SKM-1 treated with dmso at 0.1 percent for 144 hours (cell line): ENCODE data around the gene DMD.

ENCODE experiments used
- DNase-seq: peaks from one replicate; lab custom pipeline; 2025; ENCODE audit not compliant: unreplicated experiment; lab: John Stamatoyannopoulos, UW

The DMD gene

DNA sequence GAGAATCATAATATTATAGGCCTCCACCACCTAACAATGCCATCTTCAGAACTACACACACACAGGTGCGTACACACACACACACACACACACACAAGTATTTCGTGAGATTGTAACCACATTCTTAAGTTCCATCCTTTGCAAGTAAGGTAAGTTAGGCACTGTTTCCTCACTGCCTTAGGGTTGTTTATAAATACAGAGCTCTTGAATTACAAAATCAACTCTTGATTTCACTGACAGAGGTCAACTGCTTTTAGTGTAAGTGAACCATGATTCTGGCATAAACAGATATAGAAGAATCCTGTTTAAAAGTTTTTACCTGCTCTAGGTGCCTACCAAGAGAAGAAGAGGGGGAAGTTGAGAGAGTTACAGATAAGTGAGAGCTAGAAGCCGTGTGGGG lies 166.1 kb downstream of the DMD start:
- no peak for DNase-seq

DNA sequence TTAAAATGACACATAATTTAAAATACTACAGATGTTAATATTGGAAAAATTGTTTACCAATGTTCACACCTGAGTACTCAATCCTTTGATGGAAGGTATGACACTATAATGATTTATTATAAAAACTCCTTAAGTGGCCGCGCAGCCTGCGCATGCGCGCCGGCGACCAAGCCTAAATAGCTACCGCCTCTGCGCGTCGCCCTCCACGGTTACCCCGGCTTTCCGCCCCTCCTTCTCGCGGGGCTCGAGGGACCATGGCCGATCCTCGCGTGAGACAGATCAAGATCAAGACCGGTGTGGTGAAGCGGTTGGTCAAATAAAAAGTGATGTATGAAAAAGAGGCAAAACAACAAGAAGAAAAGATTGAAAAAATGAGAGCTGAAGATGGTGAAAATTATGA lies 170.2 kb downstream of the DMD start:
- no peak for DNase-seq

DNA sequence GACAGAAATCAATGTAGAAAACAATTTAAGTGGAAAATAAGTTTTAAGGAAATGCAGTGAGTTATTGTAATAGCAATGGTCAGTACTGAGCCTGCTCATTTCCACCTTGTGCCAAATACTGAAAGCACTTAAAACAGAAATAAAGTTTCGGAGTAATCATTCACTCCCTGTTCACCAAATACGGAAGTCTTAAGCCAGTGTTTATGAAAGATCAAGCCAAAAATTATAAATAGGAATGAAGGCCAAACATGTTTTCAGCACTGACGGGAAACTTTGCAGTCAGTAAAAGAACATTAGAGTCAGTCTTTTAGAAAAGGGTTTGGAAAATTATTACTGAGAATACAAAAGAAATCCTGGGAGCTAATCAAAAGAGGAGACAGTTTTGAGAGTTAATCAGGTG lies 178.6 kb downstream of the DMD start:
- no peak for DNase-seq

DNA sequence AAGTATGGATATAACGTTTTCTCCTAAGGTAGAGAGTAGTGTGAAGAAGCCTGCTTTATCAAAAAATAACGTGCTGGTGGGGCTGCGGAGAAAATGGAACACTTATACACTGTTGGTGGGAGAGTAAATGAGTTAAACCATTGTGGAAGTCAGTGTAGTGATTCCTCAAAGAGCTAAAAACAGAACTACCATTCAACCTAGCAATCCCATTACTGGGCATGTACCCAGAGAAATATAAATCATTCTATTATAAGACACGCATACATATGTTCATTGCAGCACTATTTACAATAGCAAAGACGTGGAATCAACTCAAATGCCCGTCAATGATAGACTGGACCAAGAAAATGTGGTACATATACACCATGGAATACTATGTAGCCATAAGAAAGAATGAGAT lies 196.4 kb downstream of the DMD start:
- DNase-seq = no peak

DNA sequence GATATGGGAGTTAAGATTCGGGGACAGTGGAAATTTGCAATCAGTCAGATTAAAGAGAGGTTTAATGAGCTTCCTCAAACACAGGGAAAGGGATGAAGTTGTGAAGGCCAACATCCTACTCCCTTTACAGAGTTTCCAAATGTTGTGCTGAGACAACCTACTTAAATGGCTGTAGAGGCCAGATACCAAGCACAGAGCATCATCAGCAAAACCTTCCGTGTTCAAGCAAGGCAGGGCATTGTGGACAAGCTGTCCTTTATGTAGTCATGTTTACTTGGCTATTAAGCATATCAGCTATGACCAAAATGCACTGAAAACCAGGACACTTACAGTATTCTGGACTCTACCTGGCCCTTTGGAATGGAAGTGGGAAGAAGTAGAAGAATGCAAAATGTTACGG lies 197.3 kb downstream of the DMD start:
- no peak for DNase-seq

DNA sequence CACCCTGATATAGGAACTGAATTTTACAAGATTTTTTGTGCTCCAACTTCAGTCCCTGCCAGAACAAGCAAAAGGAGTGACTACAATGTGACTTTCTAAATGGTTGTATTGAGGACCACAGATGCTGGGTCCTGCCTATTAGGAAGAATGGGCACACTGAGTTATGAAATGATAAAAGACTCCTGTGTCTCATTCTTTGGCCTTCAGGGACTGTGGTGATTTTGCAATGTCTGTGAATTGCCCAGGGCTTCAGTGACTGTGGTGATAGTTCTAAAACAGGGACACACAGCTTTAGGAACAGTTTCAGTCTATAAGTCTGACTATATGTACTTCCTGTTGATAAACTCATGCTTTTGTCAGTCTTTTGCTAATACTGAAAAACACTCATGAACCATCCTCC lies 210.2 kb downstream of the DMD start:
- DNase-seq = no peak

DNA sequence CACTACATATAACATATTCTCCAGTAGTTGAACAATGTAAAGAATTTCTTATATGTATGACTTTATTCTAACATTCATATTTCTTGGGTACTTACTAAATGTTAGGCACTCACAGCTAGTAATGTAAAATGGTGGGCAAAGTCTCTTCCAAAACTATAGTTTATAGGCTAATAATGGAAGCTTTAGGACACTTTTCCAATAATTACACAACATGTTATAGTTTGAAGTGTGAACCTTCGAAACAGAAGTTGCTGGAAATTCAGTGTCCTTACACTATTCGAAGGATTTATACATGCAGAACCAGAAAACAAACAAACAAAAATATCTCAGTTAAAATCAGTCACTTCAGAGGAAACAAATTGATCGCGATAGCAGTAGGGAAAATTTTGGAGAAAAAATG lies 212.6 kb downstream of the DMD start:
- DNase-seq = no peak

DNA sequence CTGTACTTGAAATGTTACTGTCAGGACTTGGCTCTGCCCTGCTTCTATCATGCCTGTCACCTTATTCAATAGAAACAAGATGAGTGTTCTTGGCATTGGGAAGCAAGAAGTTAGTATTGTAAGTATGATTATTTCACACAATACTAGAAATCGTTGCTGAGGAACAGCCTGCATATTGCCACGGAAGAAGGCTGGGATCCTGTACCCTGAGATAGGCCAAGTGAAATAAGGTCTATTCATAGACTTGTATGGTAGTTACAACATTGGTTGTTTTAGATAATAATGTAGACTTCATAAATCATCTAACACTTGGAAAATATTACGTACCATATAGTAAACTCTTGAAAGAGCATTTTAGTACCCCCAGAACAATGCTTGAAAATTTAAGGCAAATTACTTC lies 215.9 kb downstream of the DMD start:
- DNase-seq = no peak

DNA sequence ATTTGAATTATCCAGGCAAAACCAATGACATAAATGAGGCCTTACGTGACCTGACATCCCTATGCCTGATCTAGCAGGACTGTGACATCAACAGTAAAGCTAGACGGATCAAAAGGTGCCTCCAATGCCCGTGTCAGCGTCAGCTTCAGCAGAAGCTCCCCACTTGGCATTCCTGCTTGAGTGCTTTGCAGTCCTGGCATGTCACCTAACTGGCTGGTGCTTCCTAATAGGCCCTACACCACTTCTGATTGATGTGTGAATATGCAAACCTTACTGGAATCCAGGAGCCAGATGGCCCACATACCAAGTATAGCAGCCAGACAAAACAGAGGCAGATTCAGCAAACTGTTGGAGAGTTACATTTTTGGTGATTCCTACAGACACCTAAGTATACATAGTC lies 224.2 kb downstream of the DMD start:
- DNase-seq = no peak

DNA sequence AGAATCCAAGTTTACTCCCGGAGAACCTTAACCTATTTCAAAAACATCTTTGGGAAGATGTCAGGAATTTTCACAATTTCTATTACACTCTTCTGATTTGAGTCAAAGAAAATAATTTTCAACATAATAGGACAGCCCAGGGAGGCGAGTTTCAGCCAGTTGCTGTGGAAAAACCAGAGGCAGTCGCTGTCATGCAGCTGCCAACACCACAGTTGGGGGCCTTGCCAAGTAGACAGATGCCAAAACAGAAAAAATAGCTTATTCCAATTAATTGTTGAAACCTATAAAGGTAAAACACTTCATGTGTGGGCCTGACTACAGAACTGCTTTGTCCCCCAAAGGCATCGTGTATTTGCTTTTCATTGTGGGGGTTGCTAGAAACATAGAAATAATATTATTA lies 225.8 kb downstream of the DMD start:
- DNase-seq = no peak

DNA sequence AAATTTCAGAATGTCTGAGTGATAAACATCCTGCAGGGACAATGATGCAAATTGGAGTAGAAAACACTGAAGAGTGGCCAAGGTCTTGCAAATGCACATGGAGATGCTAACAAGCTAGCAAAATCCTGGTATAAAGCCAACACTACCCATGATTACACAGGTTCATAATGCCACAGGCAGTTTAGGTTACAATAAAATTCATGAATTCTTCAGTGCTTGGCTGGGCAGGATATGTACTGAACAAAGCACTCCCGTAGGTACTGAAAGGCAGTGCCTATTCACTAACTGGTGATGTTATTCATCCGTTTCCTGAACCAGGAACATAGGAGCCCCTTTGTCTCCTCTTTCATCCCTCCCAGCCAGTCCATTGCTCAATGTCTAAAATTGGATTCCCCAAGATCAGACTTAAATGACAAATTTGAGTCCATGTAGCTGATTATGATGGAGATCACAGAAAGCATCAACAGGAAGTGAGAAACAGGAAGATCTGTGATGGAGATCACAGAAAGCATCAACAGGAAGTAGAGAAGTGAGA lies 244.5 kb downstream of the DMD start:
- DNase-seq = no peak

DNA sequence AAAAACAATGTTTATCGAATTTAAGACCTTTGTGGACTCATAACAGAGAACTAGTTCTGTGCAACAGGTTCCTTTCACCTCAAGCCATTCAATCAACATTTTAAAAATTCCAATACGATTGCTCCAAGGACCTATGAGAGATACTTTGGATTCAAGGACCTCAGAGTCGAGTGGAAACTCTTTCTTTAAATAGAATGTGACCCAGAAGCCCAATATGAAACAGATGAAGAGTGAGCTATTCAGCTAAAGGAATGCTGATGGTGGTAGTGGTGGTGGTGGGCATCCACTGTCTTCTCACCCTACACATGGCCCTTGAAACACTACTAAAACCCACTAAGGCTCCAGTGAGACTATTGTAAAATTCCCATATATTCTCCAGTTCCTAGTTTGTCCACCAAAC lies 257.2 kb downstream of the DMD start:
- DNase-seq = no peak

DNA sequence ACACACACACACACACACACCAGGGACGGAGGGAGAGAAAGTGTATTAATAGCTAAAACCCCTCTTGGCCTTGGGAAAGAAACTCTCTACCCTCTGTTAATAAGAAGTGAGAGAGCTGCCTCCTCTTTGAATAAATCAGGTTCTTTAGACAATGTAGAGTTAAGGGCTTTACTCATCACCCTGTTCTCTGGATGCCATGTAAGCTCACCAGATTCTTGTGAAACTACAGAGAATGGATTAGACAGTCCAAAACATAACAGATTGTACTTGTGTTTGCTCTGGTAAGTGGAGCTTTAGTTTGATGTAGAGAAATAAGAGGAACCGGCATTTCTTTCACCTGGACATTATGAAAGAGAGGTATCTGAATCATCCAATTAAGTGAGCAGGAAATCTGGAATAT lies 263.2 kb downstream of the DMD start:
- DNase-seq = no peak

DNA sequence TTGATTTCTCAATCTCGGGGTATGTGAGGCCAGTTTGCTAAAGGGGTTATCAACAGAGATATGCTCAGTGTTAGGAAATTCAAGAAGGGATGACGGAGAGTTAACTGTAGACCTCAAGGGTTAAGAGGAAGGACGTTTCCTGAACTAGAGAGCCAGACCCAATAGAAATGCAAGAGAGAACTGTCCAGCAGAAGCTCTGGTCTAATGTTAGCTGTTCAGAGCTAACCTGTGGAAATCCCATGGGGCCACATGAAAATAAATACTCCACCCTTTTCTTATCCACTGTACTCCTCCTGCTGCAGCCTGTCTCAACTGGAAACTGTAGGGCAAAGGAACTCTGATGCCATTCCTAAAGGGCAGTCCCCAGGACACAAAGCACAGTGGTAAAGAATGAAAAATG lies 274.3 kb downstream of the DMD start:
- no peak for DNase-seq

DNA sequence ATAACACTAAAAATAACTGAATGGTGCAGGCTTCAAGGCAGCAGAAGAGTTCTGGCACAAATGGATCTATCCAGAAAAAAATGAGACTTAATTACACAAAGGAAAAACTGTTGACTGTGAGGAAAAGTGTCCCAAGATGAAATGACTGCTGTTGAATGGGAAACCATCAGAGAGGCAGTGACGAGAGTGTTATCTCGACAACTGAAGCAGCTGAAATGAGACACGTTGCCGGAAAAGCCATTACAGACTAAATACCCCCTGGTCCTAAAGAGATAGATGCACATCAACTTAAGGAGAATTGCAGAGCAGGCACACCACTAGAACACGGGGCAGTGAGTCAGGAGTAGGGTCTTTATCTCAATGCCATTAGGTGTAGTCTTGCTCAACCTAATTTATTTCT lies 277.8 kb downstream of the DMD start:
- DNase-seq = no peak

DNA sequence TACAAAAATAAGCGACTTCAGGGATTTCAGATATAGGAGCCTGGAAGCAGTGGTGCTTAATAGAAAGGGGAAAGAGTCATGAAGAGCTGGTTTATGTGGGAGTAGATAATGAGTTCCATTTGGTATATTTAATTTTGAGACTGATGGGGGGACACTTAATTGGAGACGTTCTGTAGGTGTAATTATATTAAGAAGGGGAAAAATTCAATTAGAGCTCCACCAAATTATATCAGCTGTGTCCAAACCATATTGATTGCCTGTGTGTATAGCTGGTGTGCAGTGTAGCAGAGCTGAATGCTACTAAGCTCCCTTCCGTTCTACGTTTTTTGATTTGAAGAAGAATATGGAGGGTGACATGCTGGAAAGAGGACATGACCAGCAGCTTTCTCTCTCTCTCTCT lies 282.3 kb downstream of the DMD start:
- DNase-seq = no peak

DNA sequence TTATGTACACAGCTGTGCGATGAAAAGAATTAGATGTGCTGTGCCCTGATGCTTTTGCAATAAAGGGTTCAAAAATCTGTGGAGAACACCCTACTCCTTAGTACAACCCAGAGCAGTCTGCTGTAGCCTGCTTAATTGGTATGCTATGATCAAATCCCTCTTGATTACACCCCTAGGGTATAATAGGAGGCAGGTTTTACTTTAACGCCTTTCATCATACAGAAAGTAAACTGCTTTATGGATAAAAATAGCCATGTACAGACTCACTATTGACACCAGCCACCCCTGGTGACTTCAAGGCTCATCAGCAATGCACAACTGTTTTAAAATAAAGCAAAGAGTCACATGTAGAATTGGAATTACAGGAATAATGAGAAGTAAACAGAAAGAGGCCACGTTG lies 315.3 kb downstream of the DMD start:
- DNase-seq = no peak

DNA sequence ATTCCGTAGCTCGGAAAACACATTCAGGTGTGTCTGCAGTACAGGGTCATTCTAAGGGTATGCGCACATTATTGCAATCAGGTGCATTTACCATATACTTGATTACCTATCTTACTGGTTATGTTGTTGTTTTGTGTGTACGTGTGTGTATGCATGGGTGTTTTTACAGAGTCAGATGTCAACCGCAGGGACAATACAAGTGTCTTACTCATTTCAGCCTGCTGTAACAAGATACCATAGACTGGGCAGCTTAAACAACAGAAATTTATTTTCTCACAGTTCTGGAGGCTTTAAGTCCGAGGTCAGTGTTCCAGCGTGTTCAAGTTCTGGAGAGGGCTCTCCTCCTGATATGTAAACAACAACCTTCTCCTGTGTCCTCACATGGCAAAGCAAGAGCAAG lies 316.7 kb downstream of the DMD start:
- DNase-seq = no peak

DNA sequence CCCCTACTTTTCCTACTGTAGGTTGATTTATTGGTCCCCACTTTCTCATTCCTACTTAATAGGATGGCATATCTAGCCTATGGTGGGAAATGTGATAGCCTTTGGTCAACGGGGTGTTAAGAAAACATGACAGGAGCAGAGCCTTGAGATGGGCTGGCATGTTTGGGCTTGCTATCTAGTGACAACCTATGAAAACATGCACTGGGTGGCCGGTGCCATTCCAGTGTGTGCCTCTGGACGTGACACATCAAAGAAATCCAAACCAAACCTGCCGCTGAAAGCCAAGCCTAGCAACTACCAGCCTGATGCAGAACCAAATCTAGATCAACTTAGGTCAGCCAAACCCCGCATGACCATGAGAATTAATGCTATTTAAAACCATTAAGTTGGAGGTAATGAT lies 317.6 kb downstream of the DMD start:
- no peak for DNase-seq

DNA sequence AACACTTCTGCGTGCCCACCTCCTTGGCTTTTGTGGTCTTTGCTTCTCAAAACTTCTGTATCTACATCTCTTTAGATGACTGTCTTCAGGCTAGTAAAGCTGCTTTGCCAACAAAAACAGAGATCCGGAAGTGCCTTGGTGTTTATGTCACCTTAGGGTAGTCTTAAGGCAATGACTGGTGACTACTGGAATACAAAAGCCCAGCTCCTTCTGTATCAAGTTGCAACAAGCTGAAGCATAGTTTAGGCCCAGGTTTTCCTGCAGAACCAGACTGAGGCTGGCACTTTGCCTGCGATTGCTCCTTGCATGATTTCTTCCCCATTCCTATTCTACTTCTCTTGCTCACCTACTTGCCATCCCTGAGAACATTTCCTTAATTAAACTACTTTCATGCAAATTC lies 333.8 kb downstream of the DMD start:
- DNase-seq = no peak

DNA sequence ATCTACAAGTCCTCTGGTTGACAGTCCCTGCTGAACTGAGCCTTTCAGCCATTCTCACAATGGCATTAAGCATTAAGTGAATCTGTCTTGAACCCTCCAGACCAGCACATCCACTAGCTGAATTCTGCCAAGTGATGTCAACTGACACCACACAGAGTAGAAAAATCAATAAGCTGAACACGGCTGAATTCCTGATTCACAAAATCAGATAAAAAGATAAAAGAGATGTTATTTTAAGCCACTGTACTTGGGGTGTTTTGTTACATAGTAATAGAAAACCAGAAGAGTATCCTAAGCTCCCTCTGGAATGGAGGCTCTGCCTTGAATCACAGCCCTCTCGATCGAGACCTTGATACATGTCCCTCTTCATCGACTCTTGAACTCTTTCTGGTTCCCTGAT lies 336.5 kb downstream of the DMD start:
- no peak for DNase-seq

DNA sequence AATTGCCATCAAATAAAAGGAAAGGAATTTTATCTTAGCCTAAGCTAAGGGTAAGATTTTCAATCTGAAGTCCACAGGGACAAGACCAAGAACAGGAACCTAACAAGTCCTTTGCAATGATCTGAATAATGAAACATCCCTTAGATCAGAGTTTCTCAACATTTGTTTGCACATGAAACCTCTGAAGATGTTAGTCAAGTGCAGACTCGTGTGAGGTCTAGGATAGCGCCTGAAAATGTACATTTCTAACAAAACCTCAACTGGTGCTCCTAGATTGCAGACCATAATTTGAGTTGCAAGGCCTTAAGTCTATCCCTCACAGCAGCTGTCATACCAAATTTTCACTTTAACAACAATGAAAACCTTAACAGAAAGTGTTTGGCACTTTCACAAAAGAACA lies 337.6 kb downstream of the DMD start:
- DNase-seq = no peak

DNA sequence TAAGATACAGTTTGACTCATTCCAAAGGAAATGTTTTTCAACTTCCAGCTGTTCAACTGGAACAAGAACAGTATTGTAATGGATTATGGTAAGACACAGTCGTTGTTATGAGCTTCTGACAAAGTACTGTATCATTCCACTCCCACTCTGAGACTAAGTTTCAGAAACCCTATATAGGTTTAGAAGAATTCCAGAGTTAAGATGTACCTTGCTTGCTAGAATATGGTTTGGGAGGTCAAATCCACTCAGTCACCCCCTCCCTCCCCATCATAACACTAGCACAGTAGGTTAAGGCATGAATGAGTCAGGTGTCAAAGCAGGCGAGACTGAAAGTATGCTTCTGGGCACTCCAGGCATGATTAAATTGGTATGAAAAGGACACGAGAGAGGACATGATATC lies 339.7 kb downstream of the DMD start:
- no peak for DNase-seq

DNA sequence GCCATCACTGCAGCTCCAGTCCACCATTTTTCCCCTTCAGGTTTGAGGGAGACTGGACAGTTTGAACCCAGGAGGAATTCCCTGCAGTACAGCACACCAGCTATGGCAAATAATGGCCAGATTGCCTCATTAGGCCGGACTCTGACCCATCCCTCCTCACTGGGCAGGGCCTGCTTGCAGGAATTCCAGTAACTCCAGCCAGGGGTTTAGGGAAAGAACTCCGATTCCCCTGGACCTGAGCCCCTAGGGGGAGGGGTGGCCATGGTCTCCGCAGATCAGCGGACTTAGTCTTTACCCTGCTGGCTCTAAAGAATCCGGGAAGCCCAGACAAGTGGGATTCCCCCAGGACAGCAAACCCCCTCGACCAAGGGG lies 342.8 kb downstream of the DMD start:
- DNase-seq = no peak
